GM13977 (cell line): Measurements from ENCODE around the gene GALNT15.

ENCODE experiments used
- DNase-seq: peaks from one replicate; pipeline ENCODE4 v3.0.0; 2012; ENCODE audit warnings: low spot score
- in situ Hi-C: fragments of 300-500 bp; cut with MboI; formaldehyde crosslinking; loops from one replicate; pipeline ENCODE4 v1.12.0; 2022; ENCODE audit warnings: low sequenced_read_pairs, low pct_unique_long_range_greater_than_20kb, mixed read lengths, inconsistent platforms; ENCODE audit not compliant: unreplicated experiment
- TF ChIP-seq, protein P1 (sequence below): IDR thresholded peaks from 2 replicates; pipeline ENCODE4 v1.5.1; 2012; ENCODE audit warnings: mild to moderate bottlenecking, control low read depth; ENCODE audit not compliant: insufficient read depth; ENCODE audit errors: extremely low read depth, missing control alignments

Gene GALNT15

DNA sequence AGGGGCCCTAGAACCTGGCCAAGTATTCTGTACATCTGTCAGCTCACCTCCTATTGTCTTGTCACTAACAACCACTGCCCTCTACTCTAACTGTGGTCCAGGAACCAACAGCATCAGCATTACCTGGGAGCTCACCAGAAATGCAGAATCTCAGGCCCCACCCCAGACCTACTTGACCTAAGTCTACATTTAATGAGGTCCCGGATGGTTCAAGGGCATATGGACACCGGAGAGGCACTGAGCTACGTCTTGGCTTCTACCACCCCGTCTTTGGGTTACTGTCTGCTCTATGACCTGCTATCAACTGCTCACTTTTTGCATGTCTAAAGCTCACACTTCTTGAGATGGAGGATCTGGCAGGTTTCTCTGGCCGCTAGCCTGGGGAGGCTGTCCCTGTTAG lies 8.1 kb downstream of the GALNT15 start:
- TF ChIP-seq, protein P1, sequence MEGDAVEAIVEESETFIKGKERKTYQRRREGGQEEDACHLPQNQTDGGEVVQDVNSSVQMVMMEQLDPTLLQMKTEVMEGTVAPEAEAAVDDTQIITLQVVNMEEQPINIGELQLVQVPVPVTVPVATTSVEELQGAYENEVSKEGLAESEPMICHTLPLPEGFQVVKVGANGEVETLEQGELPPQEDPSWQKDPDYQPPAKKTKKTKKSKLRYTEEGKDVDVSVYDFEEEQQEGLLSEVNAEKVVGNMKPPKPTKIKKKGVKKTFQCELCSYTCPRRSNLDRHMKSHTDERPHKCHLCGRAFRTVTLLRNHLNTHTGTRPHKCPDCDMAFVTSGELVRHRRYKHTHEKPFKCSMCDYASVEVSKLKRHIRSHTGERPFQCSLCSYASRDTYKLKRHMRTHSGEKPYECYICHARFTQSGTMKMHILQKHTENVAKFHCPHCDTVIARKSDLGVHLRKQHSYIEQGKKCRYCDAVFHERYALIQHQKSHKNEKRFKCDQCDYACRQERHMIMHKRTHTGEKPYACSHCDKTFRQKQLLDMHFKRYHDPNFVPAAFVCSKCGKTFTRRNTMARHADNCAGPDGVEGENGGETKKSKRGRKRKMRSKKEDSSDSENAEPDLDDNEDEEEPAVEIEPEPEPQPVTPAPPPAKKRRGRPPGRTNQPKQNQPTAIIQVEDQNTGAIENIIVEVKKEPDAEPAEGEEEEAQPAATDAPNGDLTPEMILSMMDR = no peak
- in situ Hi-C loops = no loop called here
- DNase-seq = no peak

DNA sequence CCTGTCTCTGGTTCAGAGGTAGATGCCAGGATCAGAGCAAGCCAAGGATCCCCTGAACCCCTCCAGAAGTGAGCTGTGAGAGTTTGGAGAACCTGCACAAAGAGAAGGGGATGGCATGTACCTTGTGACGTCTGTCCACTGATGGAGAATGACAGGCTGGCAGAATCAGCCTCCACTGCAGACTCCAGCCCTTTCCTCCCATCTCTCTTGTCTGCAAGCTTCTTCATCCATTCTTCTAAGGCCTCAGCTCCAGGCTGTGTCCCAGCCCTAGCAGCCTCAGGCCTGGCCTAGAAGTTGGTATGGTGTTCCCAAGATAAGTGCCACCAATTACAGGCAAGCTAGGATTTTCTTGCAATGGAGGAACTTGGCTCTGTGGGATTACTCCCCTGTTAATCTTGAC lies 8.6 kb downstream of the GALNT15 start:
- no peak for DNase-seq
- TF ChIP-seq, protein P1 = no peak
- in situ Hi-C loops = no loop called here

DNA sequence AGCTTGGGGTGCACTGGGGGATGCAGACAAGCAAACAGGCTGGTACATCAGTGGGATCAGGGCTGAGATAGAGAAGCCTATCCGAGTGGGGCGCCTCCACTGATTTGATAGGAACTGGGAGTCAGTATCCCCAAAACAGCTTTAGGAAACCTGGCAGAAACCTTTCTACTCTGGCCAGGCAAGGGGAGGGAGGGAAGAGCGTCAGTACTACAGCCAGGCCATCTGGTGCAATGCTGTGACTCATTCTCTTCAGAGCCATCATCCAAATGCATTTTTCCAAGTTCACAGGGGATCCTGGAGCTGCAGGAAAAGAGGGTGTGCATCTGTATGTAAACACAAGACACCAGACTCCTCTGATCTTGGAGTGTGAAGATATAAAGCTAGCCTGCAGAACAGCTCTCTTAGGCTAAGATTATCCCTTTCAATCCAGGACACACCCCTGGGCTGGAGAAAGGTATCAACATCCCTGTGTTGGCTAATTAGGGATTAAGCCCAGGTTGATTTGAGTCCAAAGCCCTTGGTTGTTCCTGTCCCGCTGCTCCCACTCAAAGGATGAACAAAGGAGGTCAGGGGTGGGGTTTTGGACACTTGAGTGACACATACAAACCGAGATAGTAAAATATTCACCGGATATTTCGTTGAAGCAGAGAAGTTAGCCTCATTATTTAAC lies 9.3 kb downstream of the GALNT15 start:
- in situ Hi-C loops = no loop called here
- DNase-seq = no peak
- TF ChIP-seq, protein P1 = no peak

DNA sequence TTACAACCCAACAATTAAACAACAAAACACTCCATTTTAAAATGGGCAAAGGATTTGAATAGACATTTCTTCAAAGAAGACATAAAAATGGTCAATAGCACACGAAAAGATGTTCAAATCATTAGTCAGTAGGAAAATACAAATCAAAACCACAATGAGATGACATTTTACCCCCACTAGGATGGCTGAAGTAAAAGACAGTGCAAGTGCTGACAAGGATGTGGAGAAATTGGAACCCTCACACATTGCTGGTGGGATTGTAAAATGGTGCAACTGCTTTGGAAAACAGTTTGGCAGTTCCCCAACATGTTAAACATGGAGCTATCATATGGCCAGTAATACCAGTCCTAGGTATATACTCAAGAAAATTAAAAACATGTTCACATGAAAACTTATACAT lies 11.6 kb downstream of the GALNT15 start:
- in situ Hi-C loops = no loop called here
- no peak for DNase-seq
- TF ChIP-seq, protein P1 = no peak

DNA sequence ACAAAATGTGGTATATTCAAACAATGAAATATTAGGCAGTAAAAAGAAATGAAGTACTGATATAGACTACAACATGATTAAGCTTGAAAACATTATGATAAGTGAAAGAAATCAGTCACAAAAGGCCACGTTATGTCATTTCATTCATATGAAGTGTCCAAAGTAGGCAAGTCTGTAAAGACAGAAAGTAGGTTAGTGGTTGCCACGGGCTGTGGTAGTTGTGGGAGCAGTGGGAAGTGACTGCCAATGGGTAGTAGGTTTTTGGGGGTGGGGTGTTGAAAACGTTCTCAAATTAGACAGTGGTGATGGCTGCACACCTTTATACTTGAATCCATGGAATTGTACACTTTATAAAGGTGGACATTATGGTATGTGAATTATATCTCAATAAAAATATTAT lies 12.1 kb downstream of the GALNT15 start:
- in situ Hi-C loops = no loop called here
- TF ChIP-seq, protein P1 = no peak
- DNase-seq = no peak

DNA sequence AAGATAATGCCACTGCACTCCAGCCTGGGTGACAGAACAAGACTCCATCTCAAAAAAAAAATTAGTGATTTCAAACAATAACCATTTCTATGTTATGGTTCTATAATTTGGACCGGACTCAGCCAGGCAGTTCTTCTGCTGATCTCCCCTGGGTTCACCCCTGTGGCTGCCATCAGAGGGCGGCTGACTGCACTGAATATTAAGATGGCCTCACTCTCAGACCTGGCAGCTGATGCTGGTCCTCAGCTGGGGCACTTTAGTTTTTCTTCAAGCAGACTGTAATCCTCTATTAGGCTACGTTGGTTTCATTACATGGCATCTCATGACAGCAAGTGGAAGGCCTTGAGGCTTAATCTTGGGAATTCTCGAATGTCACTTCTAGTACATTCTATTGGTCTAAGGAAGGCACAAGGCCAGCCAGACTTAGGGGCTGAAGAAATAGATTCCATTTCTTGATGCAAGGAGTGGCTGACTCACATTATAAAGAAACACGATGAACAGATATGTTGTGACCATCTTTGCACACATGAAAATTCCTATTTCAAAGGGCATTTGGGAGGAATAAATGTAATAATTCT lies 12.8 kb downstream of the GALNT15 start:
- DNase-seq = no peak
- TF ChIP-seq, protein P1 = no peak
- in situ Hi-C loops = no loop called here
